ENCODE results near the gene UBE2U. TPM values are rescaled to one million over a fixed set of nuclear protein-coding genes. Genes with fewer than 3 reads are reported as not detected.

The UBE2U gene
- polyA plus RNA-seq, 1 donor (not counting 4 experiments of a cell fraction or from before 2014, with no cell fraction given), result not detected

DNA sequence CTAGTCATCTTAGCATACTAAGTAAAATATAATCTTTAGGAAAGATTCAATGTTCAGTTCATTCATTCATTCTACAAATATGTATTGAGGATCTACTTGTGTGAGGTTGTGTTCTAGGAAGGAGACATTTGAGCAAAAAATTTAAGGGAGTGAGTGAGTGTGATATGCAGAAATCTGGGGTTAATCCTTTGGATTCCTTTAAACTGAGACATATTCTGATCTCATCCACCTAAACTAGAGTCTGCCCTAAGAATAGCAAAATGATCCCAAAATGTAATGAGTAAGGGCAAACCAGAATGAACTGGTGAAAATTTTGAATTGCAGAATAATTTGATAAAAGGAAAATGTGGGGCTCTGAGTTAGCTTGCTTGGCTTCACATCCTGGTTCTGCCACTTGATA is 8.6 kb downstream of the UBE2U start:
- H3K4me2 ChIP-seq (ENCODE audit: control insufficient read depth, extremely low read depth, insufficient read depth, low read depth, low read length), result no peak overlapping the region

GRCh38 chr1:64215576-64215975 is 12.2 kb downstream of the UBE2U start:
- Histone ChIP-seq H3K4me3 (ENCODE audit: control insufficient read depth in 2 of 3, extremely low read depth in 1 of 3, insufficient read depth in 2 of 3, low read depth in 1 of 3, low read length in 3 of 3) (no peak overlapping the region), H3K36me3 (ENCODE audit: control insufficient read depth in 2 of 2, extremely low read depth in 1 of 2, insufficient read depth in 2 of 2, low read length in 2 of 2) (no peaks in the 10 kb centered on the region), H4K20me1 (ENCODE audit: control insufficient read depth, extremely low read depth, insufficient read depth, low read length) (no peaks in the 10 kb centered on the region), H3K27me3 (ENCODE audit: control insufficient read depth, extremely low read depth, insufficient read depth, low read length) (no peaks in the 10 kb centered on the region), H3K9ac (ENCODE audit: control insufficient read depth, extremely low read depth, insufficient read depth, low read length) (no peak overlapping the region), H3K4me2 (ENCODE audit: control insufficient read depth, extremely low read depth, insufficient read depth, low read depth, low read length) (no peak overlapping the region), H3K9me3 (ENCODE audit: control insufficient read depth, low read depth, low read length) (no peaks in the 10 kb centered on the region), H3K4me1 (ENCODE audit: control insufficient read depth, extremely low read depth, insufficient read depth, low read length) (peaks cover 6% of the 10 kb centered on the region), H3K79me2 (ENCODE audit: control insufficient read depth, insufficient read depth, low read length) (no peaks in the 10 kb centered on the region), H2AFZ (ENCODE audit: control insufficient read depth, low read length) (no peak overlapping the region), H3K9me1 (ENCODE audit: control insufficient read depth, extremely low read depth, insufficient read depth, low read length) (no peaks in the 10 kb centered on the region), H3K27ac (ENCODE audit: control insufficient read depth, insufficient read depth, low read length) (no peak overlapping the region)
- DNase-seq (ENCODE audit: low read depth, low spot score) (no peak), FAIRE-seq (no peak)
- TF ChIP-seq, protein P1, sequence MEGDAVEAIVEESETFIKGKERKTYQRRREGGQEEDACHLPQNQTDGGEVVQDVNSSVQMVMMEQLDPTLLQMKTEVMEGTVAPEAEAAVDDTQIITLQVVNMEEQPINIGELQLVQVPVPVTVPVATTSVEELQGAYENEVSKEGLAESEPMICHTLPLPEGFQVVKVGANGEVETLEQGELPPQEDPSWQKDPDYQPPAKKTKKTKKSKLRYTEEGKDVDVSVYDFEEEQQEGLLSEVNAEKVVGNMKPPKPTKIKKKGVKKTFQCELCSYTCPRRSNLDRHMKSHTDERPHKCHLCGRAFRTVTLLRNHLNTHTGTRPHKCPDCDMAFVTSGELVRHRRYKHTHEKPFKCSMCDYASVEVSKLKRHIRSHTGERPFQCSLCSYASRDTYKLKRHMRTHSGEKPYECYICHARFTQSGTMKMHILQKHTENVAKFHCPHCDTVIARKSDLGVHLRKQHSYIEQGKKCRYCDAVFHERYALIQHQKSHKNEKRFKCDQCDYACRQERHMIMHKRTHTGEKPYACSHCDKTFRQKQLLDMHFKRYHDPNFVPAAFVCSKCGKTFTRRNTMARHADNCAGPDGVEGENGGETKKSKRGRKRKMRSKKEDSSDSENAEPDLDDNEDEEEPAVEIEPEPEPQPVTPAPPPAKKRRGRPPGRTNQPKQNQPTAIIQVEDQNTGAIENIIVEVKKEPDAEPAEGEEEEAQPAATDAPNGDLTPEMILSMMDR (optimal IDR thresholded peaks at IDR 0.05 in 1 of 3, IDR thresholded peaks at IDR 0.05 in 1 of 3, conservative IDR thresholded peaks at IDR 0.05 in 1 of 3; ENCODE audit: extremely low read depth in 1 of 3, insufficient read depth in 2 of 3, low read length in 3 of 3), result no peak
- TF ChIP-seq EZH2 (IDR thresholded peaks at IDR 0.05; ENCODE audit: low read length), result no peak
- dilution Hi-C loops (cut with MboI; ENCODE audit: extremely low pct_ligation_motif_present, low sequenced_read_pairs), result no loop called here

More for the DNA sequence above, 8.6 kb downstream of the UBE2U start:
- no peaks in the 10 kb centered on the region for H3K9me3 ChIP-seq (ENCODE audit: control insufficient read depth, low read depth, low read length)
- H3K4me3 ChIP-seq (ENCODE audit: control insufficient read depth in 2 of 3, extremely low read depth in 1 of 3, insufficient read depth in 2 of 3, low read depth in 1 of 3, low read length in 3 of 3), result no peak overlapping the region
- no peaks in the 10 kb centered on the region for H3K79me2 ChIP-seq (ENCODE audit: control insufficient read depth, insufficient read depth, low read length)
- no peaks in the 10 kb centered on the region for H3K36me3 ChIP-seq (ENCODE audit: control insufficient read depth in 2 of 2, extremely low read depth in 1 of 2, insufficient read depth in 2 of 2, low read length in 2 of 2)
- dilution Hi-C loops (cut with MboI; ENCODE audit: extremely low pct_ligation_motif_present, low sequenced_read_pairs), result no loop called here
- H4K20me1 ChIP-seq (ENCODE audit: control insufficient read depth, extremely low read depth, insufficient read depth, low read length), result no peaks in the 10 kb centered on the region
- DNase-seq (ENCODE audit: low read depth, low spot score), result no peak
- H3K9ac ChIP-seq (ENCODE audit: control insufficient read depth, extremely low read depth, insufficient read depth, low read length), result no peak overlapping the region
- no peaks in the 10 kb centered on the region for H3K27me3 ChIP-seq (ENCODE audit: control insufficient read depth, extremely low read depth, insufficient read depth, low read length)
- no peak for TF ChIP-seq EZH2 (IDR thresholded peaks at IDR 0.05; ENCODE audit: low read length)
- TF ChIP-seq, protein P1 (optimal IDR thresholded peaks at IDR 0.05 in 1 of 3, IDR thresholded peaks at IDR 0.05 in 1 of 3, conservative IDR thresholded peaks at IDR 0.05 in 1 of 3; ENCODE audit: extremely low read depth in 1 of 3, insufficient read depth in 2 of 3, low read length in 3 of 3), result no peak
- peak; percentile 69 for FAIRE-seq
- no peaks in the 10 kb centered on the region for H3K9me1 ChIP-seq (ENCODE audit: control insufficient read depth, extremely low read depth, insufficient read depth, low read length)
- no peak overlapping the region for H2AFZ ChIP-seq (ENCODE audit: control insufficient read depth, low read length)
- peaks cover 6% of the 10 kb centered on the region for H3K4me1 ChIP-seq (ENCODE audit: control insufficient read depth, extremely low read depth, insufficient read depth, low read length)
- H3K27ac ChIP-seq (ENCODE audit: control insufficient read depth, insufficient read depth, low read length), result no peak overlapping the region

Data from keratinocyte (primary cell).